ENCODE results near the gene TLL2. TPM values are rescaled to one million over a fixed set of nuclear protein-coding genes. Genes with fewer than 3 reads are reported as not detected.

Gene TLL2
- total and polyA plus RNA-seq, 7 donors = 0.22 to 0.64 (median 0.32) TPM

GRCh38 chr10:96346295-96346694 lies 167.4 kb downstream of the TLL2 start:
- no peaks in the 10 kb centered on the region for H3K4me1 ChIP-seq
- no peaks in the 10 kb centered on the region for H3K9me3 ChIP-seq
- 74 to 87% (median 82%) methylated on average over 1 of the region's 1 CpG for whole genome bisulfite sequencing, 3 donors
- no peak overlapping the region for H3K27ac ChIP-seq
- TF ChIP-seq CTCF (IDR thresholded peaks at IDR 0.05) = no peak
- H3K4me3 ChIP-seq = no peak overlapping the region
- DNase-seq (no peak), ATAC-seq (no peak)
- no peaks in the 10 kb centered on the region for H3K36me3 ChIP-seq (ENCODE audit: insufficient read depth in 1 of 2, low read depth in 1 of 2)
- H3K27me3 ChIP-seq (ENCODE audit: insufficient read depth in 3 of 3, low read length in 2 of 3) = no peaks in the 10 kb centered on the region
- intact Hi-C loops (cut with DNase I) = no loop called here

GRCh38 chr10:96345222-96345621 lies 168.5 kb downstream of the TLL2 start:
- Histone ChIP-seq H3K27me3 (ENCODE audit: insufficient read depth in 3 of 3, low read length in 2 of 3) (no peaks in the 10 kb centered on the region), H3K9me3 (no peaks in the 10 kb centered on the region), H3K4me1 (no peaks in the 10 kb centered on the region), H3K4me3 (no peak overlapping the region), H3K36me3 (ENCODE audit: insufficient read depth in 1 of 2, low read depth in 1 of 2) (no peaks in the 10 kb centered on the region), H3K27ac (no peak overlapping the region)
- DNase-seq (no peak), ATAC-seq (no peak)
- intact Hi-C loops (cut with DNase I) = no loop called here
- no peak for TF ChIP-seq CTCF (IDR thresholded peaks at IDR 0.05)
- 22 to 28% (median 25%) methylated on average over 2 of the region's 2 CpGs for WGBS, 3 donors

GRCh38 chr10:96344178-96344577 lies 169.5 kb downstream of the TLL2 start:
- no peak for DNase-seq
- Histone ChIP-seq H3K4me1 (no peaks in the 10 kb centered on the region), H3K9me3 (no peaks in the 10 kb centered on the region), H3K27ac (no peak overlapping the region), H3K27me3 (ENCODE audit: insufficient read depth in 3 of 3, low read length in 2 of 3) (no peaks in the 10 kb centered on the region), H3K4me3 (no peak overlapping the region), H3K36me3 (ENCODE audit: insufficient read depth in 1 of 2, low read depth in 1 of 2) (no peaks in the 10 kb centered on the region)
- 96 to 98% (median 97%) methylated on average over 4 of the region's 4 CpGs for WGBS, 3 donors
- intact Hi-C loops (cut with DNase I) = no loop called here
- TF ChIP-seq CTCF (IDR thresholded peaks at IDR 0.05) = no peak
- no peak for ATAC-seq

- WGBS, 3 donors = 65 to 67% (median 65%) methylated on average over 4 of the region's 4 CpGs
- Histone ChIP-seq H3K27me3 (ENCODE audit: insufficient read depth in 3 of 3, low read length in 2 of 3) (no peaks in the 10 kb centered on the region), H3K4me3 (no peak overlapping the region), H3K36me3 (ENCODE audit: insufficient read depth in 1 of 2, low read depth in 1 of 2) (no peaks in the 10 kb centered on the region), H3K27ac (no peak overlapping the region), H3K9me3 (no peaks in the 10 kb centered on the region), H3K4me1 (no peaks in the 10 kb centered on the region)
- intact Hi-C loops (cut with DNase I) = no loop called here
- DNase-seq = no peak
- ATAC-seq = no peak
- TF ChIP-seq CTCF (IDR thresholded peaks at IDR 0.05) = no peak
Measured at GRCh38 chr10:96342402-96342801, 171.3 kb downstream of the TLL2 start.
